Measurements from ENCODE around the gene SLC8A1.

The SLC8A1 gene

DNA sequence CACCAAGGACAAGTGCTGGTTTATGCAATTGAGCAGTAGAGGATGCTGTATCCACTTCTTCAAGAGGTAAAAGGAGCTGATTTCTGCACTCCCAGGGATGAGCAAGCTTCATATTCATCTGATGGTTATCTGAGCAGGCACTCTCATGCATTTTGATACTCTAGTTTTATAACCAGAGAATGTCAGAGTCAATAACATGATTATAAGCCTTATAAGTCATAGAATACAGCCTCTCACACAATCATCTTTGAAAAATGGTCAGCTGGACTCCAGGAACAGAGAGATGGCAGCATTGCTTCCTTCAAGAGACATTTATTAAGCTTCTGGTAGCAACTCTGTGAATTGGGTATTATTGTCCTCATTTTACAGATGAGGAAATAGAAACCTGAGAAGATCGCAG, 167.1 kb downstream of the SLC8A1 start:
- peak; percentile 78 for ATAC-seq
- TF ChIP-seq ZFP3 (CRISPR knock-in tag; IDR thresholded peaks at IDR 0.05) (0 out of 2 replicates have a peak, but pooled peaks have one; percentile 48), SNAI2 (CRISPR knock-in tag; IDR thresholded peaks at IDR 0.05) (0 out of 2 replicates have a peak, but pooled peaks have one; percentile 22), GLIS3 (CRISPR knock-in tag; IDR thresholded peaks at IDR 0.05) (no peak), BACH2 (CRISPR knock-in tag; IDR thresholded peaks at IDR 0.05; ENCODE audit: borderline replicate concordance) (no peak), ISL1 (CRISPR knock-in tag; IDR thresholded peaks at IDR 0.05) (peak; percentile 68), CSDC2 (CRISPR knock-in tag; IDR thresholded peaks at IDR 0.05) (no peak)

DNA sequence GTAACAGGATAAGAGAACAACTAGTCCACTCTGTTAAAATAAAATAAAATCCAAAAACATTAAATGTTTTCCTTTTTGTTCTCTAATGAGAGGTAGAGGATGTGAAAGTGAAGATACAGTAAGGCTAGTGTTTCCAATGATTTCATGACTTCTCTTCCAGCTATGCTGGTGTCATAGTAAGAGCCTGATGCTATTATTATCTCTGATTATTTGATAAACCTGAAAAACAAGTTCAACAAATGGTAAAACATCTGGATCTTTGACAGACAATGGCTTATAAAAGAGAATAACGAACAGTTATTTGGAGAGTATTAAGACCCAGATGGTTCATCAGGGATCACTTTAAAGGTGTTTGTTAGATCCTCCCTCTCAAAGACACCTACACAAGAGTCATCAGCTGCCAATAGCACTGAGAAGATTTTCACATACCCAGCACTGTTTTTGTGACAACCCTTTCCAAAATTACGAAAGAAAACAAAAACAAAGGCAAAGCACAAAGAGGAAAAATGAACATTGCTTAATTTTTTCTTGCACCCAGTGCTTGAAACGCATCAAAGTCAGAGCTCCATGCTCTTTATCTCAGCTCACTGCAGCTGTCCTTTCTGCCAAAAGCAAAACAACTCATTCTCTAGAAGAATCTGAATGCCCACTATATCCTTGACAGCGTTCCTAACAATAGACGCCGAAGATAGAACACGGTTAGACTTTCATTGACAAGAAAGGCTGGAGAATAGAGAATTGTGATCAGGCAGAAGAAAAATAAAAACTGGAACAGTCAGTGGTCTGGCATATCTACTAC, 168.6 kb downstream of the SLC8A1 start:
- TF ChIP-seq TOX (CRISPR knock-in tag; IDR thresholded peaks at IDR 0.05; ENCODE audit: borderline replicate concordance) (no peak), SNAI2 (CRISPR knock-in tag; IDR thresholded peaks at IDR 0.05) (no peak)
- ATAC-seq = no peak

DNA sequence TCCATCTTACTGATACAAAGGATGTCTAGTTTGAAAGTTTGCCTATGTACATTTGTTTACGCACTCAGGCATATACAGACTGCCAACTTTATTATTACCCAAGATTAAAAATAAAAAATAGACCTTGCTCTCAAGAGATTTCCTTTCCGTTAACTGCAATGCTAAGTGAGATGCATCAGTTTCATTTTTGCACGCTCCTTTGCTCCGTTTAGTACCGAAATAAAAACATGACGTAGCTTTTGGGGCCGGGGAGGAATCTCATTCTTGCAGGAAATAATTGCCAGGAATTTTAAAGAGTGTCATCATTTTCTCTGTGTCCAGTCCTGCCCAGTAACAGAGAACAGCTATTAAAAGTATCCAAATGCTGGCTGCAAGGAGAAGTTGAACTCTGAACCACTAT, 169.5 kb downstream of the SLC8A1 start:
- no peak for TF ChIP-seq CSDC2 (CRISPR knock-in tag; IDR thresholded peaks at IDR 0.05)
- TF ChIP-seq TCF4 (CRISPR knock-in tag; IDR thresholded peaks at IDR 0.05; ENCODE audit: borderline replicate concordance) = no peak
- no peak for TF ChIP-seq PPARA (CRISPR knock-in tag; IDR thresholded peaks at IDR 0.05; ENCODE audit: borderline replicate concordance)
- TF ChIP-seq, protein P1, sequence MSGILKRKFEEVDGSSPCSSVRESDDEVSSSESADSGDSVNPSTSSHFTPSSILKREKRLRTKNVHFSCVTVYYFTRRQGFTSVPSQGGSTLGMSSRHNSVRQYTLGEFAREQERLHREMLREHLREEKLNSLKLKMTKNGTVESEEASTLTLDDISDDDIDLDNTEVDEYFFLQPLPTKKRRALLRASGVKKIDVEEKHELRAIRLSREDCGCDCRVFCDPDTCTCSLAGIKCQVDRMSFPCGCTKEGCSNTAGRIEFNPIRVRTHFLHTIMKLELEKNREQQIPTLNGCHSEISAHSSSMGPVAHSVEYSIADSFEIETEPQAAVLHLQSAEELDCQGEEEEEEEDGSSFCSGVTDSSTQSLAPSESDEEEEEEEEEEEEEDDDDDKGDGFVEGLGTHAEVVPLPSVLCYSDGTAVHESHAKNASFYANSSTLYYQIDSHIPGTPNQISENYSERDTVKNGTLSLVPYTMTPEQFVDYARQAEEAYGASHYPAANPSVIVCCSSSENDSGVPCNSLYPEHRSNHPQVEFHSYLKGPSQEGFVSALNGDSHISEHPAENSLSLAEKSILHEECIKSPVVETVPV (CRISPR knock-in tag; IDR thresholded peaks at IDR 0.05) = no peak
- TF ChIP-seq BACH2 (CRISPR knock-in tag; IDR thresholded peaks at IDR 0.05; ENCODE audit: borderline replicate concordance) = no peak
- TF ChIP-seq TOX (CRISPR knock-in tag; IDR thresholded peaks at IDR 0.05; ENCODE audit: borderline replicate concordance) = no peak
- no peak for TF ChIP-seq RARB (CRISPR knock-in tag; IDR thresholded peaks at IDR 0.05)
- no peak for TF ChIP-seq SNAI2 (CRISPR knock-in tag; IDR thresholded peaks at IDR 0.05)
- no peak for TF ChIP-seq ISL1 (CRISPR knock-in tag; IDR thresholded peaks at IDR 0.05)
- no peak for TF ChIP-seq OSR1 (CRISPR knock-in tag; IDR thresholded peaks at IDR 0.05)
- no peak for TF ChIP-seq ZNF565 (CRISPR knock-in tag; conservative IDR thresholded peaks at IDR 0.05; ENCODE audit: low read depth)
- no peak for TF ChIP-seq GLIS3 (CRISPR knock-in tag; IDR thresholded peaks at IDR 0.05)
- no peak for TF ChIP-seq ZC3H10 (CRISPR knock-in tag; IDR thresholded peaks at IDR 0.05)
- no peak for TF ChIP-seq ZFP3 (CRISPR knock-in tag; IDR thresholded peaks at IDR 0.05)
- TF ChIP-seq, protein P2, sequence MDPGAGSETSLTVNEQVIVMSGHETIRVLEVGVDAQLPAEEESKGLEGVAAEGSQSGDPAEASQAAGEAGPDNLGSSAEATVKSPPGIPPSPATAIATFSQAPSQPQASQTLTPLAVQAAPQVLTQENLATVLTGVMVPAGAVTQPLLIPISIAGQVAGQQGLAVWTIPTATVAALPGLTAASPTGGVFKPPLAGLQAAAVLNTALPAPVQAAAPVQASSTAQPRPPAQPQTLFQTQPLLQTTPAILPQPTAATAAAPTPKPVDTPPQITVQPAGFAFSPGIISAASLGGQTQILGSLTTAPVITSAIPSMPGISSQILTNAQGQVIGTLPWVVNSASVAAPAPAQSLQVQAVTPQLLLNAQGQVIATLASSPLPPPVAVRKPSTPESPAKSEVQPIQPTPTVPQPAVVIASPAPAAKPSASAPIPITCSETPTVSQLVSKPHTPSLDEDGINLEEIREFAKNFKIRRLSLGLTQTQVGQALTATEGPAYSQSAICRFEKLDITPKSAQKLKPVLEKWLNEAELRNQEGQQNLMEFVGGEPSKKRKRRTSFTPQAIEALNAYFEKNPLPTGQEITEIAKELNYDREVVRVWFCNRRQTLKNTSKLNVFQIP (CRISPR knock-in tag; IDR thresholded peaks at IDR 0.05; ENCODE audit: borderline replicate concordance, low read depth) = no peak
- TF ChIP-seq, protein P3, sequence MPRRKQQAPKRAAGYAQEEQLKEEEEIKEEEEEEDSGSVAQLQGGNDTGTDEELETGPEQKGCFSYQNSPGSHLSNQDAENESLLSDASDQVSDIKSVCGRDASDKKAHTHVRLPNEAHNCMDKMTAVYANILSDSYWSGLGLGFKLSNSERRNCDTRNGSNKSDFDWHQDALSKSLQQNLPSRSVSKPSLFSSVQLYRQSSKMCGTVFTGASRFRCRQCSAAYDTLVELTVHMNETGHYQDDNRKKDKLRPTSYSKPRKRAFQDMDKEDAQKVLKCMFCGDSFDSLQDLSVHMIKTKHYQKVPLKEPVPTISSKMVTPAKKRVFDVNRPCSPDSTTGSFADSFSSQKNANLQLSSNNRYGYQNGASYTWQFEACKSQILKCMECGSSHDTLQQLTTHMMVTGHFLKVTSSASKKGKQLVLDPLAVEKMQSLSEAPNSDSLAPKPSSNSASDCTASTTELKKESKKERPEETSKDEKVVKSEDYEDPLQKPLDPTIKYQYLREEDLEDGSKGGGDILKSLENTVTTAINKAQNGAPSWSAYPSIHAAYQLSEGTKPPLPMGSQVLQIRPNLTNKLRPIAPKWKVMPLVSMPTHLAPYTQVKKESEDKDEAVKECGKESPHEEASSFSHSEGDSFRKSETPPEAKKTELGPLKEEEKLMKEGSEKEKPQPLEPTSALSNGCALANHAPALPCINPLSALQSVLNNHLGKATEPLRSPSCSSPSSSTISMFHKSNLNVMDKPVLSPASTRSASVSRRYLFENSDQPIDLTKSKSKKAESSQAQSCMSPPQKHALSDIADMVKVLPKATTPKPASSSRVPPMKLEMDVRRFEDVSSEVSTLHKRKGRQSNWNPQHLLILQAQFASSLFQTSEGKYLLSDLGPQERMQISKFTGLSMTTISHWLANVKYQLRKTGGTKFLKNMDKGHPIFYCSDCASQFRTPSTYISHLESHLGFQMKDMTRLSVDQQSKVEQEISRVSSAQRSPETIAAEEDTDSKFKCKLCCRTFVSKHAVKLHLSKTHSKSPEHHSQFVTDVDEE (CRISPR knock-in tag; IDR thresholded peaks at IDR 0.05) = no peak
- TF ChIP-seq ARNTL (CRISPR knock-in tag; IDR thresholded peaks at IDR 0.05; ENCODE audit: borderline replicate concordance, low read depth) = no peak
- TF ChIP-seq, protein P4, sequence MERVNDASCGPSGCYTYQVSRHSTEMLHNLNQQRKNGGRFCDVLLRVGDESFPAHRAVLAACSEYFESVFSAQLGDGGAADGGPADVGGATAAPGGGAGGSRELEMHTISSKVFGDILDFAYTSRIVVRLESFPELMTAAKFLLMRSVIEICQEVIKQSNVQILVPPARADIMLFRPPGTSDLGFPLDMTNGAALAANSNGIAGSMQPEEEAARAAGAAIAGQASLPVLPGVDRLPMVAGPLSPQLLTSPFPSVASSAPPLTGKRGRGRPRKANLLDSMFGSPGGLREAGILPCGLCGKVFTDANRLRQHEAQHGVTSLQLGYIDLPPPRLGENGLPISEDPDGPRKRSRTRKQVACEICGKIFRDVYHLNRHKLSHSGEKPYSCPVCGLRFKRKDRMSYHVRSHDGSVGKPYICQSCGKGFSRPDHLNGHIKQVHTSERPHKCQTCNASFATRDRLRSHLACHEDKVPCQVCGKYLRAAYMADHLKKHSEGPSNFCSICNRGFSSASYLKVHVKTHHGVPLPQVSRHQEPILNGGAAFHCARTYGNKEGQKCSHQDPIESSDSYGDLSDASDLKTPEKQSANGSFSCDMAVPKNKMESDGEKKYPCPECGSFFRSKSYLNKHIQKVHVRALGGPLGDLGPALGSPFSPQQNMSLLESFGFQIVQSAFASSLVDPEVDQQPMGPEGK (CRISPR knock-in tag; IDR thresholded peaks at IDR 0.05; ENCODE audit: borderline replicate concordance) = no peak
- ATAC-seq = no peak

Data from SK-N-SH treated with all-trans-retinoic acid at 6 μM for 48 hours (cell line).